KMS-11 (cell line): ENCODE results near the gene HCN1.

Experiments used
- H2AFZ ChIP-seq: fragments of 200-600 bp; sonication (generic); 2 replicates; pipeline ENCODE4 v1.6.1; 2016; ENCODE audit warnings: antibody characterized with exemption, mixed run types, low read depth
- H3K27ac ChIP-seq: fragments of 200-600 bp; sonication (generic); 2 replicates; pipeline ENCODE4 v1.6.1; 2016; ENCODE audit warnings: mild to moderate bottlenecking, mixed run types
- H3K27me3 ChIP-seq: fragments of 200-600 bp; sonication (generic); 2 replicates; pipeline ENCODE4 v1.6.1; 2017; ENCODE audit warnings: mild to moderate bottlenecking, low read depth, mixed run types, moderate library complexity; ENCODE audit not compliant: insufficient read depth
- H3K36me3 ChIP-seq: fragments of 200-600 bp; sonication (generic); 2 replicates; pipeline ENCODE4 v1.6.1; 2017; ENCODE audit warnings: mild to moderate bottlenecking, mixed run types; ENCODE audit not compliant: insufficient read depth
- H3K4me1 ChIP-seq: fragments of 200-600 bp; sonication (generic); 2 replicates; pipeline ENCODE4 v1.6.1; 2016; ENCODE audit warnings: mild to moderate bottlenecking, low read depth, mixed run types; ENCODE audit not compliant: poor library complexity, severe bottlenecking
- H3K4me2 ChIP-seq: fragments of 200-600 bp; sonication (generic); 2 replicates; pipeline ENCODE4 v1.7.0; 2016; ENCODE audit warnings: mild to moderate bottlenecking, mixed run types
- H3K4me3 ChIP-seq: fragments of 200-600 bp; sonication (generic); IDR thresholded peaks from 2 replicates; pipeline ENCODE4 v1.6.1; 2017; ENCODE audit warnings: low read depth, low read length, mixed read lengths; ENCODE audit not compliant: insufficient read depth
- H3K79me2 ChIP-seq: fragments of 200-600 bp; sonication (generic); 2 replicates; pipeline ENCODE4 v1.6.1; 2016; ENCODE audit warnings: low read depth, mixed run types; ENCODE audit not compliant: insufficient read depth
- H3K9ac ChIP-seq: fragments of 200-600 bp; sonication (generic); 2 replicates; pipeline ENCODE4 v1.6.1; 2016; ENCODE audit warnings: mild to moderate bottlenecking, mixed run types
- H4K20me1 ChIP-seq: fragments of 200-600 bp; sonication (generic); 2 replicates; pipeline ENCODE4 v1.6.1; 2016; ENCODE audit warnings: mild to moderate bottlenecking, mixed run types; ENCODE audit not compliant: insufficient read depth
- CTCF ChIP-seq: fragments of 200-600 bp; sonication (generic); conservative IDR thresholded peaks from 2 replicates; pipeline ENCODE4 v1.6.1; 2017; ENCODE audit warnings: low read depth, mild to moderate bottlenecking, antibody characterized with exemption, low read length, moderate library complexity, mixed read lengths

Gene HCN1

GRCh38 chr5:45252978-45253377 is 443.2 kb downstream of the HCN1 start:
- Histone ChIP-seq H2AFZ (no peak overlapping the region), H3K4me3 (no peak overlapping the region), H3K9ac (no peak overlapping the region), H3K27ac (no peak overlapping the region), H3K36me3 (no peaks in the 10 kb centered on the region), H4K20me1 (no peaks in the 10 kb centered on the region), H3K4me2 (no peak overlapping the region), H3K27me3 (no peaks in the 10 kb centered on the region), H3K79me2 (no peaks in the 10 kb centered on the region), H3K4me1 (no peaks in the 10 kb centered on the region)
- no peak for TF ChIP-seq CTCF

- H3K27me3 ChIP-seq: no peaks in the 10 kb centered on the region
- no peaks in the 10 kb centered on the region for H3K79me2 ChIP-seq
- no peak overlapping the region for H3K4me2 ChIP-seq
- H4K20me1 ChIP-seq: no peaks in the 10 kb centered on the region
- no peak overlapping the region for H3K4me3 ChIP-seq
- H3K9ac ChIP-seq: no peak overlapping the region
- no peaks in the 10 kb centered on the region for H3K36me3 ChIP-seq
- no peak overlapping the region for H3K27ac ChIP-seq
- no peaks in the 10 kb centered on the region for H3K4me1 ChIP-seq
- no peak for TF ChIP-seq CTCF
- no peak overlapping the region for H2AFZ ChIP-seq
These were observed 443.6 kb downstream of the HCN1 start for GRCh38 chr5:45252541-45252940.

- no peaks in the 10 kb centered on the region for H4K20me1 ChIP-seq
- no peak for TF ChIP-seq CTCF
These were observed 470.6 kb downstream of the HCN1 start for GRCh38 chr5:45225571-45226031.

GRCh38 chr5:45205403-45205961 is 490.7 kb downstream of the HCN1 start:
- Histone ChIP-seq H3K27ac (no peak overlapping the region), H3K36me3 (no peaks in the 10 kb centered on the region), H4K20me1 (no peaks in the 10 kb centered on the region), H2AFZ (no peak overlapping the region), H3K79me2 (no peaks in the 10 kb centered on the region), H3K4me2 (no peak overlapping the region), H3K27me3 (no peaks in the 10 kb centered on the region), H3K4me3 (no peak overlapping the region), H3K4me1 (no peaks in the 10 kb centered on the region), H3K9ac (no peak overlapping the region)
- no peak for TF ChIP-seq CTCF

More at GRCh38 chr5:45225571-45226031, 470.6 kb downstream of the HCN1 start:
- H3K4me2 ChIP-seq: no peak overlapping the region
- no peak overlapping the region for H3K27ac ChIP-seq
- H3K79me2 ChIP-seq: no peaks in the 10 kb centered on the region
- no peak overlapping the region for H3K9ac ChIP-seq
- H2AFZ ChIP-seq: no peak overlapping the region
- H3K27me3 ChIP-seq: no peaks in the 10 kb centered on the region
- no peaks in the 10 kb centered on the region for H3K36me3 ChIP-seq
- H3K4me1 ChIP-seq: no peaks in the 10 kb centered on the region
- H3K4me3 ChIP-seq: no peak overlapping the region
